H1 (cell line): ENCODE measurements around the gene HOXB4. TPM values are rescaled to one million over a fixed set of nuclear protein-coding genes. Genes with fewer than 3 reads are reported as not detected.

Experiments
- CTCF ChIA-PET: fragments of 300-600 bp; sonication (Branson Sonifier 250); formaldehyde crosslinking; loops from one replicate; lab custom pipeline; 2021; ENCODE audit not compliant: partially characterized antibody; lab: Charles Lee
- POLR2A ChIA-PET: fragments of 300-600 bp; sonication (Branson Sonifier 250); formaldehyde crosslinking; loops from one replicate; lab custom pipeline; 2021; ENCODE audit warnings: inconsistent platforms; ENCODE audit not compliant: partially characterized antibody; lab: Charles Lee
- DNase-seq, 2 experiments: peaks; one replicate each; pipeline versions ENCODE4 v3.0.0 to v3.0.0-alpha.2; 2010 to 2022; ENCODE audit warnings: low spot score in 2 of 2, low read depth in 1 of 2, mixed read lengths in 1 of 2
- FAIRE-seq: peaks from 2 replicates; lab custom pipeline; 2011; peaks lifted over from hg19 to GRCh38; lab: Jason Lieb, UNC
- H2AFZ ChIP-seq: 2 replicates; pipeline ENCODE4 v1.8.1; 2012; ENCODE audit warnings: low read length, inconsistent platforms
- H2AK5ac ChIP-seq: 2 replicates; pipeline ENCODE4 v1.6.1; 2013; ENCODE audit warnings: low read depth, low read length
- H2BK120ac ChIP-seq: replicated peaks from 2 replicates; pipeline ENCODE3; 2013; ENCODE audit warnings: low read depth, low read length, inconsistent platforms
- H2BK12ac ChIP-seq: 2 replicates; pipeline ENCODE4 v1.6.1; 2013; ENCODE audit warnings: low read depth, low read length
- H2BK15ac ChIP-seq: 2 replicates; pipeline ENCODE4 v1.6.1; 2013; ENCODE audit warnings: low read length
- H2BK20ac ChIP-seq: 2 replicates; pipeline ENCODE4 v1.6.1; 2013; ENCODE audit warnings: low read length
- H2BK5ac ChIP-seq: 2 replicates; pipeline ENCODE4 v1.6.1; 2013; ENCODE audit warnings: low read depth, low read length
- H3K14ac ChIP-seq: 2 replicates; pipeline ENCODE4 v1.6.1; 2013; ENCODE audit warnings: inconsistent platforms; ENCODE audit not compliant: insufficient read length
- H3K18ac ChIP-seq: 2 replicates; pipeline ENCODE4 v1.6.1; 2013; ENCODE audit warnings: low read length; ENCODE audit errors: extremely low read depth
- H3K23ac ChIP-seq: 2 replicates; pipeline ENCODE4 v1.6.1; 2013; ENCODE audit warnings: inconsistent platforms; ENCODE audit not compliant: insufficient read length
- H3K23me2 ChIP-seq: 2 replicates; pipeline ENCODE4 v1.6.1; 2013; ENCODE audit warnings: low read depth, low read length
- H3K27ac ChIP-seq: 2 replicates; pipeline ENCODE4 v1.6.1; 2011; ENCODE audit warnings: low read depth, low read length, inconsistent platforms
- H3K27me3 ChIP-seq, 4 experiments: replicated peaks in 1 of 4; 1 replicate in 1 of 4; 2 replicates in 3 of 4; pipeline versions ENCODE4 v1.6.1 to v1.8.1; 2011 to 2013; ENCODE audit warnings: low read length in 3 of 4, mild to moderate bottlenecking in 3 of 4, inconsistent platforms in 2 of 4, mixed read lengths in 2 of 4, moderate library complexity in 1 of 4; ENCODE audit not compliant: control insufficient read depth in 3 of 4, insufficient read depth in 3 of 4; ENCODE audit errors: extremely low read depth in 1 of 4
- H3K36me3 ChIP-seq, 4 experiments: 2 replicates each; pipeline versions ENCODE4 v1.6.1 to v1.8.1; 2011 to 2013; ENCODE audit warnings: mild to moderate bottlenecking in 4 of 4, low read length in 3 of 4, moderate library complexity in 2 of 4, control low read depth in 1 of 4, inconsistent platforms in 1 of 4; ENCODE audit not compliant: insufficient read depth in 4 of 4, control insufficient read depth in 2 of 4
- H3K4ac ChIP-seq: replicated peaks from 2 replicates; pipeline ENCODE3; 2013; ENCODE audit warnings: low read length, low read depth, mixed read lengths, inconsistent platforms; ENCODE audit not compliant: insufficient read length
- H3K4me1 ChIP-seq, 4 experiments: replicated peaks in 1 of 4; 1 replicate in 1 of 4; 2 replicates in 3 of 4; pipeline versions ENCODE4 v1.6.1 to v1.8.1; 2011 to 2013; ENCODE audit warnings: low read length in 3 of 4, inconsistent platforms in 2 of 4, mixed read lengths in 1 of 4; ENCODE audit not compliant: insufficient read depth in 4 of 4, control insufficient read depth in 3 of 4
- H3K4me2 ChIP-seq, 2 experiments: 2 replicates each; pipeline versions ENCODE4 v1.6.1 to v1.8.1; 2011 to 2013; ENCODE audit warnings: low read depth in 2 of 2, low read length in 2 of 2, control low read depth in 1 of 2, inconsistent platforms in 1 of 2, mild to moderate bottlenecking in 1 of 2; ENCODE audit not compliant: insufficient read depth in 1 of 2
- H3K4me3 ChIP-seq, 4 experiments: fragments of 200-600, 300-600 bp in 1 of 4; sonication (generic), shearing (Covaris generic), sonication (Bioruptor Twin) in 1 of 4; 2 replicates each; pipeline versions ENCODE4 v1.5.1 to v1.8.1; 2011 to 2016; ENCODE audit warnings: low read length in 4 of 4, low read depth in 3 of 4, control low read depth in 2 of 4, inconsistent platforms in 2 of 4, mild to moderate bottlenecking in 2 of 4, mixed read lengths in 1 of 4, moderate library complexity in 1 of 4; ENCODE audit not compliant: insufficient read depth in 2 of 4; ENCODE audit errors: extremely low read depth in 1 of 4
- H3K56ac ChIP-seq: replicated peaks from 2 replicates; pipeline ENCODE3; 2013; ENCODE audit warnings: low read depth, mild to moderate bottlenecking, mixed read lengths, low read length, inconsistent platforms; ENCODE audit not compliant: insufficient read length
- H3K79me1 ChIP-seq: 2 replicates; pipeline ENCODE4 v1.6.1; 2013; ENCODE audit warnings: low read depth, low read length, control low read depth
- H3K79me2 ChIP-seq, 2 experiments: 2 replicates each; pipeline versions ENCODE4 v1.6.1 to v1.8.1; 2012 to 2013; ENCODE audit warnings: low read length in 2 of 2, mild to moderate bottlenecking in 2 of 2, inconsistent platforms in 1 of 2; ENCODE audit not compliant: insufficient read depth in 2 of 2, control insufficient read depth in 1 of 2
- H3K9ac ChIP-seq, 4 experiments: replicated peaks in 1 of 4; 1 replicate in 1 of 4; 2 replicates in 3 of 4; pipeline versions ENCODE4 v1.6.1 to v1.8.1; 2011 to 2013; ENCODE audit warnings: low read depth in 3 of 4, low read length in 3 of 4, control low read depth in 2 of 4, mild to moderate bottlenecking in 2 of 4, moderate library complexity in 2 of 4, inconsistent platforms in 1 of 4; ENCODE audit errors: extremely low read depth in 1 of 4
- H3K9me3 ChIP-seq, 2 experiments: 2 replicates each; pipeline versions ENCODE4 v1.6.1 to v1.8.1; 2012 to 2013; ENCODE audit warnings: mild to moderate bottlenecking in 2 of 2, moderate library complexity in 2 of 2, control low read depth in 1 of 2, inconsistent platforms in 1 of 2, low read depth in 1 of 2, low read length in 1 of 2, mixed read lengths in 1 of 2; ENCODE audit not compliant: insufficient read depth in 2 of 2
- H4K20me1 ChIP-seq, 2 experiments: replicated peaks in 1 of 2; 2 replicates each; pipeline versions ENCODE3 to v1.8.1; 2011 to 2013; ENCODE audit warnings: inconsistent platforms in 2 of 2, low read length in 2 of 2, mild to moderate bottlenecking in 1 of 2; ENCODE audit not compliant: insufficient read depth in 2 of 2, control insufficient read depth in 1 of 2
- H4K5ac ChIP-seq: 2 replicates; pipeline ENCODE4 v1.6.1; 2013; ENCODE audit warnings: low read length, low read depth, mixed read lengths, inconsistent platforms; ENCODE audit not compliant: insufficient read length
- H4K8ac ChIP-seq: 2 replicates; pipeline ENCODE4 v1.8.0; 2013; ENCODE audit warnings: mild to moderate bottlenecking, moderate library complexity, low read length, inconsistent platforms; ENCODE audit not compliant: insufficient read depth; ENCODE audit errors: extremely low read depth
- H4K91ac ChIP-seq: replicated peaks from 2 replicates; pipeline ENCODE3; 2013; ENCODE audit warnings: low read length, mixed read lengths, inconsistent platforms; ENCODE audit not compliant: insufficient read length
- RNF2 ChIP-seq: fragments of 200-900, 300-1000 bp; sonication (generic); IDR thresholded peaks from 2 replicates; pipeline ENCODE4 v1.7.1; 2016; ENCODE audit warnings: borderline replicate concordance, low read depth, mild to moderate bottlenecking, antibody characterized with exemption, low read length; ENCODE audit not compliant: poor library complexity, severe bottlenecking; ENCODE audit errors: missing control alignments
- WGBS, 2 experiments: shearing (Covaris generic) in 1 of 2; methylation state at CpG; one replicate each; pipeline versions ENCODE4 v1.1.6 to v1.1.7; 2013 to 2015; ENCODE audit warnings: low lambda C conversion rate in 2 of 2, mixed read lengths in 2 of 2, inconsistent platforms in 1 of 2, low coverage in 1 of 2, missing lambda C conversion rate in 1 of 2; ENCODE audit not compliant: insufficient replicate concordance in 2 of 2, insufficient coverage in 1 of 2, insufficient read length in 1 of 2; ENCODE audit errors: extremely low coverage in 1 of 2, missing lambda C conversion rate in 1 of 2; 5-methylcytosine and 5-hydroxymethylcytosine counted together
- polyA plus RNA-seq, 7 experiments: library from polyadenylated mRNA; depleted of rRNA in 3 of 7; stranded (reverse) in 5 of 7; unstranded in 2 of 7; fragments of >200 nt in 5 of 7; fragments of 200-250 nt in 2 of 7; gene quantifications; 1 replicate in 5 of 7; 2 replicates in 1 of 7; 4 replicates in 1 of 7; pipeline versions ENCODE4 v1.2.1 to v1.2.3, GENCODE V29; 2011 to 2013; ENCODE audit warnings: missing spikeins in 2 of 7, mixed read lengths in 2 of 7
- total RNA-seq: library from RNA; stranded (reverse); fragmentation: NEBNext Ultra II Directional; extraction: Animal tissue kit (Norgen Biotek cat#: 25700); gene quantifications from 2 replicates; pipeline ENCODE4 v1.2.1, GENCODE V29; 2021
- TF ChIP-seq, protein P1 (sequence below): IDR thresholded peaks from 2 replicates; pipeline ENCODE4 v1.6.1; 2011; ENCODE audit warnings: low read depth, mild to moderate bottlenecking, low read length; ENCODE audit not compliant: insufficient read depth

Gene HOXB4
- total and polyA plus RNA-seq, 2 of the 8 experiments (the other 6 are each of a cell fraction or from before 2014, with no cell fraction given): not detected

DNA sequence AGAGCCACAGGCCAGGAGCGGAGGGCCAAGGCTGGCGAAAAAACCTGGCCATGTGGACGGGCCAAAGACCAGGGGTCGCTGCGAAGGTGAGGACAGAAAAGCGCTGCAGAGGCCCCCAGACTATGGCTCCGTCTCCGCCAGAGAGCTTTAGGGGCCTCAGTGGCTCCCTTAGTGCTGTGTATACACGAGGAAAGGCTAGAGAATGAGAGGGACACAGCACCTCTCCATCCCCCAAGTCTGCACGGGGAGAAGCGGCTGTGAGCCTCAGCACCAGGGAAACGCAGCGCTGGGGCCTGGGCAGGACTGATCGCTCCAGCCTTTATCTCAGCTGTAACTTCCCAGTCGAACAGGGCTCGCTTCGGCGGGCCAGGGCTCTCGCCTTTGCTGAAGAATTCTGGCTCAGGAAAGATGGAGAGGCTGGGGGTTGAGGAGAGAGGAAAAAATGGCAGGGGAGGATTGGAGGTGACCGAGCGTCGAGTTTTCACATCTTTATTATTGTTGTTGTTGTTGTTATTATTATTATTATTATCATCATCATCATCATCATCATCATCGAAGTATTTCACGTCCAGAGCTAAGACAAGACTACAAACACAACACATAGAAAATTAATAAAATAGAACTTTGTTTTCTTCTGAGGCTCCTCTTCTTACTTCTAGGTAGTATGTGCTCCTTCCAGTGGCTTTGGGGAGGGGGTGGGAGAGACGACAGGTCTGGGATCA is 17.3 kb upstream of the HOXB4 start:
- Histone ChIP-seq H3K18ac (no peak overlapping the region), H2BK12ac (peak overlapping the region; percentile 27; the same call in 1 of the 2 replicates), H2BK15ac (no peak overlapping the region), H2BK120ac (no peak overlapping the region), H3K4ac (no peak overlapping the region), H2AK5ac (0 out of 2 replicates have a peak overlapping the region, but pooled peaks have one; percentile 19), H2BK5ac (no peak overlapping the region), H3K14ac (no peak overlapping the region), H4K20me1 (peaks cover 39 to 52% of the 10 kb centered on the region in 2 experiments), H3K27ac (no peak overlapping the region), H3K9ac (no peak overlapping the region), H3K4me2 (peak overlapping the region in 1 of 2 experiments; percentile 21; a peak in 1 of 4 replicates), H3K36me3 (no peaks in the 10 kb centered on the region; a peak in 1 of 8 replicates), H3K56ac (peak overlapping the region; percentile 17), H2AFZ (no peak overlapping the region), H4K5ac (no peak overlapping the region), H3K9me3 (no peaks in the 10 kb centered on the region; a peak in 1 of 4 replicates), H3K23ac (no peak overlapping the region), H2BK20ac (no peak overlapping the region), H3K4me3 (no peak overlapping the region), H3K4me1 (peaks cover 0 to 12% (median 4%) of the 10 kb centered on the region in 4 experiments; a peak in 5 of 7 replicates), H4K91ac (no peak overlapping the region), H3K79me2 (no peaks in the 10 kb centered on the region), H3K79me1 (no peaks in the 10 kb centered on the region), H4K8ac (no peak overlapping the region), H3K23me2 (no peaks in the 10 kb centered on the region; the same call in 1 of the 2 replicates), H3K27me3 (peaks cover 96 to 100% (median 99%) of the 10 kb centered on the region in 4 experiments)
- FAIRE-seq (no peak), DNase-seq (no peak)
- TF ChIP-seq RNF2: peak; percentile 56
- TF ChIP-seq, protein P1, sequence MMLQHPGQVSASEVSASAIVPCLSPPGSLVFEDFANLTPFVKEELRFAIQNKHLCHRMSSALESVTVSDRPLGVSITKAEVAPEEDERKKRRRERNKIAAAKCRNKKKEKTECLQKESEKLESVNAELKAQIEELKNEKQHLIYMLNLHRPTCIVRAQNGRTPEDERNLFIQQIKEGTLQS: no peak
- CTCF ChIA-PET: interaction anchor here (0.6 to 7.0 kb wide), 12 partner anchors 17 to 748 kb away, joined by 3 to 53 read pairs (median 5); no protein-coding TSS in a partner anchor
- 19% methylated on average over 25 of the region's 25 CpGs; no CpG with 5 or more reads in 1 of the 2 experiments for WGBS, 2 experiments
- POLR2A ChIA-PET: no interaction called here
